Esophagus (tissue), 2 donors: ENCODE data around the gene KCNH6. TPM values are rescaled to one million over a fixed set of nuclear protein-coding genes. Genes with fewer than 3 reads are reported as not detected.

Source experiments
- H3K27ac ChIP-seq, 2 donors: one replicate each; pipeline ENCODE4 v1.5.1; 2013; ENCODE audit warnings: low read depth in 2 of 2, mild to moderate bottlenecking in 2 of 2, inconsistent platforms in 1 of 2, low read length in 1 of 2, moderate library complexity in 1 of 2
- H3K27me3 ChIP-seq, 2 donors: one replicate each; pipeline ENCODE4 v1.6.1; 2013; ENCODE audit warnings: low read length in 2 of 2, control low read depth in 1 of 2, mild to moderate bottlenecking in 1 of 2; ENCODE audit not compliant: insufficient read depth in 2 of 2, control insufficient read depth in 1 of 2
- H3K36me3 ChIP-seq, 2 donors: one replicate each; pipeline ENCODE4 v1.6.1; 2013; ENCODE audit warnings: low read length in 1 of 2; ENCODE audit not compliant: control insufficient read depth in 2 of 2, insufficient read depth in 2 of 2
- H3K4me1 ChIP-seq, 2 donors: one replicate each; pipeline ENCODE4 v1.6.1; 2013; ENCODE audit warnings: low read length in 1 of 2; ENCODE audit not compliant: control insufficient read depth in 2 of 2, insufficient read depth in 2 of 2
- H3K4me3 ChIP-seq, 2 donors: one replicate each; pipeline ENCODE4 v1.5.1; 2013; ENCODE audit warnings: low read length in 2 of 2, mild to moderate bottlenecking in 2 of 2, low read depth in 1 of 2, moderate library complexity in 1 of 2
- H3K9me3 ChIP-seq, 2 donors: one replicate each; pipeline ENCODE4 v1.6.1; 2013; ENCODE audit warnings: mild to moderate bottlenecking in 2 of 2, low read depth in 1 of 2, low read length in 1 of 2, moderate library complexity in 1 of 2; ENCODE audit not compliant: control insufficient read depth in 2 of 2, insufficient read depth in 1 of 2
- WGBS, 2 donors: extraction: QIAGEN DNeasy Blood & Tissue Kit; methylation state at CpG; one replicate each; pipeline ENCODE4 v1.1.7; 2013; 5-methylcytosine and 5-hydroxymethylcytosine counted together
- polyA plus RNA-seq, 2 donors: library from polyadenylated mRNA; stranded (reverse); fragments of 200-250 nt; gene quantifications; one replicate each; pipeline ENCODE4 v1.2.3, GENCODE V29; 2013
- donor health status: healthy with polysubstance abuse.
- donor health status: Bipolar disorder and iron deficiency.

The KCNH6 gene
- polyA plus RNA-seq, 2 donors: 0.04 TPM; not detected in 1

DNA sequence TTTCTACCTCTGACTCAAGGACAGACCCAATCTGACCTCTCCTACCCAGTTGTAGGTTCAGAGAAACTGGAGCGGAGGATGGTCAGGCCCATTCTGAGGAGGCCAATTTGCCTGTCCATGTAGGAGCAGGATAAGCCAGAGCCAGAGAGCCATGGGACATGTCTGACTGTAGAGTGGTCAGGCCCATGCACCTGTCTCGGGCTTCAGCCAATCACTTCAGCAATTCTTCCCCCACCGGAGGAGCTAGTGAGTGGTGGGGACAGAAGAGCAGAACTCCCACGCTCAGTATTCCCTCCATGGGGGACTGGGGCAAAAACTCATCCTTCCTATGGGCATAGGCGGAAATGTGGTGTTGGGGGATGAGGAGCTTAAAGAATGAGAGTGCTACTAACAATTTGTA is 41.4 kb downstream of the KCNH6 start:
- no peaks in the 10 kb centered on the region for H3K9me3 ChIP-seq
- no peaks in the 10 kb centered on the region for H3K27me3 ChIP-seq
- H3K27ac ChIP-seq: no peak overlapping the region
- no peak overlapping the region for H3K4me3 ChIP-seq
- 98 to 99% methylated on average over 5 of the region's 5 CpGs for WGBS, 2 donors
- H3K4me1 ChIP-seq: no peaks in the 10 kb centered on the region
- no peaks in the 10 kb centered on the region for H3K36me3 ChIP-seq

DNA sequence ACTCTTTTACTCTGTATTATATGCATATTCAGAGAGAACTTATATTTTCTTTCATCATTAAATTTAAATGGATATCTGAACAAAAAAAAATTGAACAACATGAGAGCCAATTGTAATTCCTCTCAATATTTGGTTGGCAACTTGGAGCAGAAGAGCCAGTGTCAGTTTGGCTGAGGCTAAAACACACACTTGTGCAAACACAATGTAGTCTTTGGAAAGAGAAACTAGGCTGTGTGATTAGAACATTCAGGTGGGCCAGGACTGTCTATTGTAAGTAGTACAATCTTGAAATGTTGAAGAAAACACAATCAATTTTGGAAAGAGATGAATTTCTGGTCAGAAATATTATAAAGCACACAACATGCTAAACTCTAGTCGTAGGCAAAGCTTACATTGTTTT is 44.1 kb downstream of the KCNH6 start:
- Histone ChIP-seq H3K9me3 (no peaks in the 10 kb centered on the region), H3K36me3 (peaks cover 0 to 2% of the 10 kb centered on the region in 2 donors), H3K4me3 (no peak overlapping the region), H3K27me3 (no peaks in the 10 kb centered on the region), H3K4me1 (no peaks in the 10 kb centered on the region), H3K27ac (no peak overlapping the region)
- WGBS, 2 donors: 92 to 95% methylated on average over 1 of the region's 1 CpG

DNA sequence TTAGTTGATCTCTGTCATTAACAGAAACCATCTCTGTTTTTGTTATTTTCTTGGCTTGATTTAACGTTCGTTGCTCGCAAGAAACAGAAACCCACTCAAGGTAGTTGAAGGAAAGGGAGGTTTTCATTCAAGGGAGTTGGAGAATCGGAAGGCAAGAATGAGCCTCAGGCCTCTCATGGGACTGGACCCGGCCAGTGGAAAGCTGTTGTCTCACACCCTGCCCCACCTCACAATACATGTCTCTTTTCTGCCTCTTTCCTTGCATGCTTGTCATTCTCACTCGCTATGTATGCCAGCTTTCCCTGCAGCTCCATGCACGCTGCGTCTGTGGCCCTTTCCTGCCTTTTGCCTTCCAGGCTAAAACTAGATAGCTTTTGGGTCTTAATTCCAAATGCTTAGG is 45.4 kb downstream of the KCNH6 start:
- Histone ChIP-seq H3K9me3 (no peaks in the 10 kb centered on the region), H3K36me3 (peaks cover 0 to 2% of the 10 kb centered on the region in 2 donors), H3K27ac (no peak overlapping the region), H3K27me3 (no peaks in the 10 kb centered on the region), H3K4me3 (no peak overlapping the region), H3K4me1 (no peaks in the 10 kb centered on the region)
- 77 to 86% methylated on average over 8 of the region's 8 CpGs for WGBS, 2 donors

- H3K4me1 ChIP-seq: no peaks in the 10 kb centered on the region
- H3K36me3 ChIP-seq: peaks cover 0 to 2% of the 10 kb centered on the region in 2 donors
- WGBS, 2 donors: 82 to 86% methylated on average over 1 of the region's 1 CpG
- no peaks in the 10 kb centered on the region for H3K9me3 ChIP-seq
- no peak overlapping the region for H3K4me3 ChIP-seq
- H3K27me3 ChIP-seq: no peaks in the 10 kb centered on the region
- no peak overlapping the region for H3K27ac ChIP-seq
Observed at GRCh38 chr17:63571632-63572310, 48.6 kb downstream of the KCNH6 start.

DNA sequence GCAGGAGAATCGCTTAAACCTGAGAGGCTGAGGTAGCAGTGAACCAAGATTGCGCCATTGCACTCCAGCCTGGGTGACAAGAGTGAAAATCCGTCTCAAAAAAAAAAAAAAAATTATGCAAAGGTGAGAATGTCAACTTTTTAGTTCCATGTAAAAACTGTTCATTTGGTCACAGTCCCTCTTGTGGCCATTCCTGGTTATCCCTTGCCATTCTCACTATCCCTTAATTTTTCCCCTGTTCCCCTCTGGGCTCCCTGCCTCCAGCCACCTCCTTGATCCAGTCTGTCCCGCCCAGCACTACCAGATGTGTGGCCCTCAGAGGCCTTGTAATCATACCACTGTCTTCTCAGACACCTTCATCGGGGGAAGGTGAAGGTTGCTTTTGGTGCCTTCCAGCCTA is 50.5 kb downstream of the KCNH6 start:
- no peak overlapping the region for H3K27ac ChIP-seq
- no peaks in the 10 kb centered on the region for H3K4me1 ChIP-seq
- WGBS, 2 donors: 85 to 94% methylated on average over 5 of the region's 5 CpGs
- H3K4me3 ChIP-seq: no peak overlapping the region
- peaks cover 0 to 4% of the 10 kb centered on the region in 2 donors for H3K36me3 ChIP-seq
- no peaks in the 10 kb centered on the region for H3K9me3 ChIP-seq
- H3K27me3 ChIP-seq: no peaks in the 10 kb centered on the region

- H3K27ac ChIP-seq: no peak overlapping the region
- H3K36me3 ChIP-seq: peaks cover 11 to 17% of the 10 kb centered on the region in 2 donors
- no peak overlapping the region for H3K4me3 ChIP-seq
- H3K27me3 ChIP-seq: no peaks in the 10 kb centered on the region
- WGBS, 2 donors: 85 to 88% methylated on average over 7 of the region's 7 CpGs
- no peaks in the 10 kb centered on the region for H3K9me3 ChIP-seq
- no peaks in the 10 kb centered on the region for H3K4me1 ChIP-seq
Observed at GRCh38 chr17:63578027-63578768, 55.0 kb downstream of the KCNH6 start.

- no peaks in the 10 kb centered on the region for H3K4me1 ChIP-seq
- H3K9me3 ChIP-seq: no peaks in the 10 kb centered on the region
- WGBS, 2 donors: 70 to 80% methylated on average over 5 of the region's 5 CpGs
- no peak overlapping the region for H3K4me3 ChIP-seq
- H3K27ac ChIP-seq: peak overlapping the region in 1 of 2 donors; percentile 7
- peaks cover 16 to 20% of the 10 kb centered on the region in 2 donors for H3K36me3 ChIP-seq
- H3K27me3 ChIP-seq: no peaks in the 10 kb centered on the region
Observed at GRCh38 chr17:63578769-63579111, 55.6 kb downstream of the KCNH6 start.

- H3K4me3 ChIP-seq: no peak overlapping the region
- H3K36me3 ChIP-seq: peaks cover 19 to 23% of the 10 kb centered on the region in 2 donors
- no peaks in the 10 kb centered on the region for H3K9me3 ChIP-seq
- no peak overlapping the region for H3K27ac ChIP-seq
- 69 to 72% methylated on average over 11 of the region's 11 CpGs for WGBS, 2 donors
- no peaks in the 10 kb centered on the region for H3K4me1 ChIP-seq
- H3K27me3 ChIP-seq: no peaks in the 10 kb centered on the region
Observed at GRCh38 chr17:63579633-63580032, 56.5 kb downstream of the KCNH6 start.

DNA sequence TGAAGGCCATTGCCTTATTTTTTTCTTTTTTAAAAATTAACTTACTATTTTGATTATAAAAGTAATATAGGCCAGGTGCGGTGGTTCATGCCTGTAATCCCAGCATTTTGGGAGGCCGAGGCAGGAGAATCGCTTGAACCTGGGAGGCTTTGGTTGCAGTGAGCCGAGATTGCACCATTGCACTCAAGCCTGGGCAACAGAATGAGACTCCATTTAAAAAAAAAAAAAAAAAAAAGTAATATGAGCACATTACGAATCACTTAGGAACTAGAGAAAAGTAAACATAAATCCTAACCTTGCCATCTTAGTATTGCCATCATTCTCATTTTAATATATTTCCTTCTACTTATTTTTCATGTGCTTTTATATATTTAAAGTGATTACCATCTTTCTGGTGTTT is 64.6 kb downstream of the KCNH6 start:
- peaks cover 37 to 42% of the 10 kb centered on the region in 2 donors for H3K36me3 ChIP-seq
- no peaks in the 10 kb centered on the region for H3K27me3 ChIP-seq
- H3K4me1 ChIP-seq: no peaks in the 10 kb centered on the region
- H3K4me3 ChIP-seq: no peak overlapping the region
- no peak overlapping the region for H3K27ac ChIP-seq
- H3K9me3 ChIP-seq: no peaks in the 10 kb centered on the region
- WGBS, 2 donors: 90 to 91% methylated on average over 5 of the region's 5 CpGs

- WGBS, 2 donors: 90 to 96% methylated on average over 11 of the region's 11 CpGs
- Histone ChIP-seq H3K4me1 (no peaks in the 10 kb centered on the region), H3K36me3 (peaks cover 29 to 34% of the 10 kb centered on the region in 2 donors), H3K27me3 (no peaks in the 10 kb centered on the region), H3K9me3 (no peaks in the 10 kb centered on the region), H3K27ac (no peak overlapping the region), H3K4me3 (no peak overlapping the region)
Observed at GRCh38 chr17:63588797-63589196, 65.6 kb downstream of the KCNH6 start.
